ENCODE results near the gene PPP1R2C.

- TF ChIP-seq ZBTB49 (tag by site-specific recombination; IDR thresholded peaks at IDR 0.05; ENCODE audit: low read depth) (no peak), CTCF (tag by site-specific recombination; IDR thresholded peaks at IDR 0.05) (no peak), ZFP41 (tag by site-specific recombination; IDR thresholded peaks at IDR 0.05; ENCODE audit: borderline replicate concordance) (no peak), ZNF544 (tag by site-specific recombination; IDR thresholded peaks at IDR 0.05) (no peak), ZNF10 (tag by site-specific recombination; IDR thresholded peaks at IDR 0.05) (no peak), ZNF792 (tag by site-specific recombination; IDR thresholded peaks at IDR 0.05) (no peak), TCF7L2 (IDR thresholded peaks at IDR 0.05; ENCODE audit: borderline replicate concordance, low read depth, low read length) (no peak), BCL11A (tag by site-specific recombination; IDR thresholded peaks at IDR 0.05; ENCODE audit: low read depth) (no peak), GLIS1 (tag by site-specific recombination; IDR thresholded peaks at IDR 0.05) (no peak), ZNF362 (tag by site-specific recombination; IDR thresholded peaks at IDR 0.05) (no peak), YY1 (tag by site-specific recombination; IDR thresholded peaks at IDR 0.05) (no peak)
Observed at GRCh38 chrX:42738552-42738951, 39.4 kb downstream of the PPP1R2C start.

All from HEK293 (cell line).